Choroid plexus epithelial cell (primary cell): ENCODE results near the gene TICAM1.

Experiments used
- DNase-seq: peaks from one replicate; pipeline ENCODE4 v3.0.0-alpha.2; 2010; ENCODE audit warnings: low read depth
- H3K4me3 ChIP-seq: 2 replicates; pipeline ENCODE4 v1.5.1; 2011; ENCODE audit warnings: low read depth, mild to moderate bottlenecking, control low read depth, low read length, moderate library complexity
- CTCF ChIP-seq: conservative IDR thresholded peaks from 2 replicates; pipeline ENCODE4 v1.5.1; 2011; ENCODE audit warnings: low read depth, mild to moderate bottlenecking, control low read depth, inconsistent platforms, low read length, moderate library complexity

Gene TICAM1

GRCh38 chr19:4772566-4772965 is 58.9 kb downstream of the TICAM1 start:
- H3K4me3 ChIP-seq = no peak overlapping the region
- no peak for TF ChIP-seq CTCF
- DNase-seq = no peak

- peak; percentile 92 for DNase-seq
- H3K4me3 ChIP-seq = no peak overlapping the region
- TF ChIP-seq CTCF = no peak
Measured at GRCh38 chr19:4768934-4769777, 62.4 kb downstream of the TICAM1 start.
